ENCODE data around the gene PTGIS. TPM values are rescaled to one million over a fixed set of nuclear protein-coding genes. Genes with fewer than 3 reads are reported as not detected.

The PTGIS gene
- total RNA-seq, 1 donor: 89.8 TPM

- Histone ChIP-seq H3K79me2 (ENCODE audit: insufficient read depth, low read length) (no peaks in the 10 kb centered on the region), H3K4me1 (ENCODE audit: insufficient read depth, low read length) (no peaks in the 10 kb centered on the region), H3K4me2 (ENCODE audit: insufficient read depth, low read length) (no peak overlapping the region), H3K27ac (ENCODE audit: low read depth, low read length) (no peak overlapping the region), H3K4me3 (ENCODE audit: insufficient read depth, low read length) (no peak overlapping the region), H3K36me3 (ENCODE audit: insufficient read depth, low read length) (no peaks in the 10 kb centered on the region), H2AFZ (ENCODE audit: low read length) (no peak overlapping the region), H3K27me3 (ENCODE audit: insufficient read depth, low read length) (peaks cover 46% of the 10 kb centered on the region), H4K20me1 (ENCODE audit: insufficient read depth, low read length) (no peaks in the 10 kb centered on the region), H3K9me3 (ENCODE audit: low read depth, low read length) (no peaks in the 10 kb centered on the region)
- TF ChIP-seq, protein P1, sequence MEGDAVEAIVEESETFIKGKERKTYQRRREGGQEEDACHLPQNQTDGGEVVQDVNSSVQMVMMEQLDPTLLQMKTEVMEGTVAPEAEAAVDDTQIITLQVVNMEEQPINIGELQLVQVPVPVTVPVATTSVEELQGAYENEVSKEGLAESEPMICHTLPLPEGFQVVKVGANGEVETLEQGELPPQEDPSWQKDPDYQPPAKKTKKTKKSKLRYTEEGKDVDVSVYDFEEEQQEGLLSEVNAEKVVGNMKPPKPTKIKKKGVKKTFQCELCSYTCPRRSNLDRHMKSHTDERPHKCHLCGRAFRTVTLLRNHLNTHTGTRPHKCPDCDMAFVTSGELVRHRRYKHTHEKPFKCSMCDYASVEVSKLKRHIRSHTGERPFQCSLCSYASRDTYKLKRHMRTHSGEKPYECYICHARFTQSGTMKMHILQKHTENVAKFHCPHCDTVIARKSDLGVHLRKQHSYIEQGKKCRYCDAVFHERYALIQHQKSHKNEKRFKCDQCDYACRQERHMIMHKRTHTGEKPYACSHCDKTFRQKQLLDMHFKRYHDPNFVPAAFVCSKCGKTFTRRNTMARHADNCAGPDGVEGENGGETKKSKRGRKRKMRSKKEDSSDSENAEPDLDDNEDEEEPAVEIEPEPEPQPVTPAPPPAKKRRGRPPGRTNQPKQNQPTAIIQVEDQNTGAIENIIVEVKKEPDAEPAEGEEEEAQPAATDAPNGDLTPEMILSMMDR (IDR thresholded peaks at IDR 0.05; ENCODE audit: extremely low read depth, low read depth, low read length): no peak
- DNase-seq (ENCODE audit: insufficient read length, low spot score, missing footprints): no peak
These were observed 96.5 kb downstream of the PTGIS start for GRCh38 chr20:49471397-49471796.

DNA sequence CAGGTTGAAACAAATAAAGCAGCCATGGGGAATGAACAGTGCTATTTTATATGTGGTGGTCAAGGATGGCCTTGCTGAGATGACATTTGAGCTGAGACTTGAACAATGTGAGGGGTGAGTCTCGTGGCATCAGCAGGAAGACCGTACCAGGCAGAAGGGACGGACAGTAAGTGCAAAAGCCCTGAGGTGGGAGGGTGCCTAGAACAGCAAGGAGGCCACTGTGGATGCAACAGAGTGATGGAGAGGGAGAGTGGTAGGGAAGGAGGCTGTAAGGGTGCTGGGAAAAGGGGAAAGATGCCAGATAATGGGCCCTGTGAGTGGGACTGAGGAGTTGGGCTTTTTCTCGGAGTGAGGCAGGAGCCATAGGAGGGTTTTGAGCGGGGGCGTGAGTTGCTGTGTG is 97.0 kb downstream of the PTGIS start:
- DNase-seq (ENCODE audit: insufficient read length, low spot score, missing footprints): no peak
- H3K4me2 ChIP-seq (ENCODE audit: insufficient read depth, low read length): no peak overlapping the region
- TF ChIP-seq, protein P1 (IDR thresholded peaks at IDR 0.05; ENCODE audit: extremely low read depth, low read depth, low read length): no peak
- H3K27ac ChIP-seq (ENCODE audit: low read depth, low read length): no peak overlapping the region
- H4K20me1 ChIP-seq (ENCODE audit: insufficient read depth, low read length): no peaks in the 10 kb centered on the region
- H3K4me1 ChIP-seq (ENCODE audit: insufficient read depth, low read length): no peaks in the 10 kb centered on the region
- no peaks in the 10 kb centered on the region for H3K9me3 ChIP-seq (ENCODE audit: low read depth, low read length)
- H3K36me3 ChIP-seq (ENCODE audit: insufficient read depth, low read length): no peaks in the 10 kb centered on the region
- H3K79me2 ChIP-seq (ENCODE audit: insufficient read depth, low read length): no peaks in the 10 kb centered on the region
- no peak overlapping the region for H3K4me3 ChIP-seq (ENCODE audit: insufficient read depth, low read length)
- peaks cover 47% of the 10 kb centered on the region for H3K27me3 ChIP-seq (ENCODE audit: insufficient read depth, low read length)
- H2AFZ ChIP-seq (ENCODE audit: low read length): no peak overlapping the region

DNA sequence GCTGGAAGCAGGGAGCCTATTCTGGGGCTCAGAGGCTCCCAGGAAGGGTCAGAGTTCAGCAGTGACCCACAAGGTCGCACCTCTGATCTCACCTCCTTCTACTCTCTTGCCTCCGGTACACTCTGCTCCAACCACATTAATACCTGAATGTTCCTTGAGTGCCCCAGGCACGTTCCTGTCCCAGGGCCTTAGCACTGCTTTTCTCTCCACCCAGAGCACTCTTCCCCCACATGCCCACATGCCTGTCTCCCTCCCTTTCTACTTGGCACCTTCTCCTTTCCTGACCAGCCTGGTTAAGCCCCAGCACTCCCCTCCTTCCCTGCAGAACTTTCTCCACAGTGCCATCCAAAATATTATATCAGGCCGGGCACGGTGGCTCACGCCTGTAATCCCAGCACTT is 98.9 kb downstream of the PTGIS start:
- peaks cover 36% of the 10 kb centered on the region for H3K27me3 ChIP-seq (ENCODE audit: insufficient read depth, low read length)
- H3K36me3 ChIP-seq (ENCODE audit: insufficient read depth, low read length): no peaks in the 10 kb centered on the region
- no peak overlapping the region for H3K27ac ChIP-seq (ENCODE audit: low read depth, low read length)
- no peaks in the 10 kb centered on the region for H3K4me1 ChIP-seq (ENCODE audit: insufficient read depth, low read length)
- H3K4me2 ChIP-seq (ENCODE audit: insufficient read depth, low read length): no peak overlapping the region
- H3K4me3 ChIP-seq (ENCODE audit: insufficient read depth, low read length): no peak overlapping the region
- H3K79me2 ChIP-seq (ENCODE audit: insufficient read depth, low read length): no peaks in the 10 kb centered on the region
- no peak for DNase-seq (ENCODE audit: insufficient read length, low spot score, missing footprints)
- no peaks in the 10 kb centered on the region for H3K9me3 ChIP-seq (ENCODE audit: low read depth, low read length)
- no peaks in the 10 kb centered on the region for H4K20me1 ChIP-seq (ENCODE audit: insufficient read depth, low read length)
- TF ChIP-seq, protein P1 (IDR thresholded peaks at IDR 0.05; ENCODE audit: extremely low read depth, low read depth, low read length): no peak
- no peak overlapping the region for H2AFZ ChIP-seq (ENCODE audit: low read length)

- Histone ChIP-seq H2AFZ (ENCODE audit: low read length) (no peak overlapping the region), H3K4me1 (ENCODE audit: insufficient read depth, low read length) (no peaks in the 10 kb centered on the region), H3K9me3 (ENCODE audit: low read depth, low read length) (no peaks in the 10 kb centered on the region), H3K36me3 (ENCODE audit: insufficient read depth, low read length) (no peaks in the 10 kb centered on the region), H3K27me3 (ENCODE audit: insufficient read depth, low read length) (peaks cover 31% of the 10 kb centered on the region), H3K4me2 (ENCODE audit: insufficient read depth, low read length) (no peak overlapping the region), H4K20me1 (ENCODE audit: insufficient read depth, low read length) (no peaks in the 10 kb centered on the region), H3K4me3 (ENCODE audit: insufficient read depth, low read length) (no peak overlapping the region), H3K27ac (ENCODE audit: low read depth, low read length) (no peak overlapping the region), H3K79me2 (ENCODE audit: insufficient read depth, low read length) (no peaks in the 10 kb centered on the region)
- no peak for DNase-seq (ENCODE audit: insufficient read length, low spot score, missing footprints)
- TF ChIP-seq, protein P1 (IDR thresholded peaks at IDR 0.05; ENCODE audit: extremely low read depth, low read depth, low read length): no peak
These were observed 99.5 kb downstream of the PTGIS start for GRCh38 chr20:49468412-49468811.
